WTC11 (cell line): ENCODE measurements around the gene PM20D2. TPM values are rescaled to one million over a fixed set of nuclear protein-coding genes. Genes with fewer than 3 reads are reported as not detected.

Experiments used
- ATAC-seq: fragments of 200-7000 bp; cut with Tn5 transposase; 2 replicates; pipeline ENCODE4 v1.10.0; 2021; ENCODE audit warnings: mild to moderate bottlenecking, moderate library complexity
- CTCF ChIA-PET: fragments of 300-600 bp; sonication (Branson Sonifier 250); formaldehyde crosslinking; loops from one replicate; lab custom pipeline; 2021; ENCODE audit warnings: antibody characterized with exemption; lab: Charles Lee
- POLR2A ChIA-PET: fragments of 350-600 bp; sonication (Branson Sonifier 250); formaldehyde crosslinking; loops from one replicate; lab custom pipeline; 2021; ENCODE audit warnings: antibody characterized with exemption; lab: Charles Lee
- DNase-seq: peaks from one replicate; pipeline ENCODE4 v3.0.0; 2021; ENCODE audit warnings: low spot score
- H3K27ac Mint-ChIP-seq: 2 replicates; pipeline ENCODE4 v1.8.0; 2021; ENCODE audit warnings: mixed read lengths
- H3K27me3 Mint-ChIP-seq: 2 replicates; pipeline ENCODE4 v1.8.0; 2021; ENCODE audit warnings: low read depth, mild to moderate bottlenecking, moderate library complexity, mixed read lengths
- H3K36me3 Mint-ChIP-seq: 2 replicates; pipeline ENCODE4 v1.8.0; 2021; ENCODE audit warnings: mixed read lengths
- H3K4me1 Mint-ChIP-seq: 2 replicates; pipeline ENCODE4 v1.8.0; 2022; ENCODE audit warnings: mixed read lengths
- H3K4me3 Mint-ChIP-seq: 2 replicates; pipeline ENCODE4 v1.8.0; 2021; ENCODE audit warnings: mild to moderate bottlenecking, moderate library complexity, mixed read lengths
- H3K9me3 Mint-ChIP-seq: 2 replicates; pipeline ENCODE4 v1.8.0; 2021; ENCODE audit warnings: mixed read lengths
- CREM ChIP-seq: sonication (generic); formaldehyde crosslinking; IDR thresholded peaks from 2 replicates; pipeline ENCODE4 v1.8.1; 2022; ENCODE audit warnings: mild to moderate bottlenecking, missing genetic modification reagents, moderate library complexity
- EMX1 ChIP-seq: fragments of 250-450 bp; sonication (Bioruptor Pico); IDR thresholded peaks from 2 replicates; pipeline ENCODE4 v1.8.0; 2021; ENCODE audit warnings: mild to moderate bottlenecking
- GTF2I ChIP-seq: fragments of 250-450 bp; sonication (Bioruptor Pico); conservative IDR thresholded peaks from 2 replicates; pipeline ENCODE4 v1.4.0; 2021; ENCODE audit warnings: mild to moderate bottlenecking
- KAT7 ChIP-seq: sonication (generic); formaldehyde crosslinking; IDR thresholded peaks from 2 replicates; pipeline ENCODE4 v1.8.1; 2023; ENCODE audit warnings: missing genetic modification reagents, mild to moderate bottlenecking, borderline replicate concordance
- MLX ChIP-seq: sonication (generic); formaldehyde crosslinking; IDR thresholded peaks from 2 replicates; pipeline ENCODE4 v1.8.1; 2023; ENCODE audit warnings: mild to moderate bottlenecking, missing genetic modification reagents, moderate library complexity
- NFATC4 ChIP-seq: fragments of 250-450 bp; sonication (Bioruptor Pico); IDR thresholded peaks from 2 replicates; pipeline ENCODE4 v1.9.0; 2021; ENCODE audit warnings: mild to moderate bottlenecking
- NR2C2 ChIP-seq: sonication (generic); formaldehyde crosslinking; IDR thresholded peaks from 2 replicates; pipeline ENCODE4 v1.8.0; 2022; ENCODE audit warnings: mild to moderate bottlenecking, missing genetic modification reagents
- NR3C1 ChIP-seq: sonication (generic); formaldehyde crosslinking; conservative IDR thresholded peaks from 2 replicates; pipeline ENCODE4 v1.8.1; 2023; ENCODE audit warnings: low read depth, mild to moderate bottlenecking, missing genetic modification reagents
- OVOL2 ChIP-seq: fragments of 250-450 bp; sonication (Bioruptor Pico); IDR thresholded peaks from 2 replicates; pipeline ENCODE4 v1.9.0; 2021; ENCODE audit warnings: mild to moderate bottlenecking, borderline replicate concordance
- PRRX2 ChIP-seq: fragments of 250-450 bp; sonication (Bioruptor Pico); IDR thresholded peaks from 2 replicates; pipeline ENCODE4 v1.8.0; 2021; ENCODE audit warnings: mild to moderate bottlenecking
- ZNF219 ChIP-seq: sonication (generic); formaldehyde crosslinking; IDR thresholded peaks from 2 replicates; pipeline ENCODE4 v1.8.0; 2023; ENCODE audit warnings: missing genetic modification reagents, mild to moderate bottlenecking, borderline replicate concordance
- ZNF396 ChIP-seq: fragments of 250-450 bp; sonication (Bioruptor Pico); IDR thresholded peaks from 2 replicates; pipeline ENCODE4 v1.8.0; 2021; ENCODE audit warnings: mild to moderate bottlenecking, moderate library complexity, borderline replicate concordance
- ZNF532 ChIP-seq: fragments of 250-450 bp; sonication (Bioruptor Pico); IDR thresholded peaks from 2 replicates; pipeline ENCODE4 v1.9.0; 2021; ENCODE audit warnings: mild to moderate bottlenecking, borderline replicate concordance
- ZNF671 ChIP-seq: fragments of 250-450 bp; sonication (Bioruptor Pico); IDR thresholded peaks from 2 replicates; pipeline ENCODE4 v1.8.0; 2021; ENCODE audit warnings: mild to moderate bottlenecking
- total RNA-seq: library from RNA; stranded (reverse); gene quantifications from 3 replicates; pipeline ENCODE4 v1.2.3, GENCODE V29; 2021
- TF ChIP-seq, protein P1 (sequence below): sonication (generic); formaldehyde crosslinking; IDR thresholded peaks from 2 replicates; pipeline ENCODE4 v1.8.1; 2023; ENCODE audit warnings: mild to moderate bottlenecking, missing genetic modification reagents, borderline replicate concordance
- TF ChIP-seq, protein P2 (sequence below): sonication (generic); formaldehyde crosslinking; IDR thresholded peaks from 2 replicates; pipeline ENCODE4 v1.8.0; 2022; ENCODE audit warnings: mild to moderate bottlenecking, missing genetic modification reagents
- TF ChIP-seq, protein P3 (sequence below): sonication (generic); formaldehyde crosslinking; IDR thresholded peaks from 2 replicates; pipeline ENCODE4 v1.8.0; 2022; ENCODE audit warnings: missing genetic modification reagents
- TF ChIP-seq, protein P4 (sequence below): sonication (generic); formaldehyde crosslinking; IDR thresholded peaks from 2 replicates; pipeline ENCODE4 v1.8.1; 2022; ENCODE audit warnings: low read depth, mild to moderate bottlenecking, moderate library complexity, missing genetic modification reagents, borderline replicate concordance
- TF ChIP-seq, protein P5 (sequence below): sonication (generic); formaldehyde crosslinking; IDR thresholded peaks from 2 replicates; pipeline ENCODE4 v1.8.1; 2023; ENCODE audit warnings: mild to moderate bottlenecking, missing genetic modification reagents

Gene PM20D2
- total RNA-seq, 1 experiment from 2014 or later, result 4.9 TPM

- TF ChIP-seq ZNF671 (no peak), OVOL2 (no peak), NR2C2 (no peak), MLX (CRISPR knock-in tag) (no peak)
- TF ChIP-seq, protein P1, sequence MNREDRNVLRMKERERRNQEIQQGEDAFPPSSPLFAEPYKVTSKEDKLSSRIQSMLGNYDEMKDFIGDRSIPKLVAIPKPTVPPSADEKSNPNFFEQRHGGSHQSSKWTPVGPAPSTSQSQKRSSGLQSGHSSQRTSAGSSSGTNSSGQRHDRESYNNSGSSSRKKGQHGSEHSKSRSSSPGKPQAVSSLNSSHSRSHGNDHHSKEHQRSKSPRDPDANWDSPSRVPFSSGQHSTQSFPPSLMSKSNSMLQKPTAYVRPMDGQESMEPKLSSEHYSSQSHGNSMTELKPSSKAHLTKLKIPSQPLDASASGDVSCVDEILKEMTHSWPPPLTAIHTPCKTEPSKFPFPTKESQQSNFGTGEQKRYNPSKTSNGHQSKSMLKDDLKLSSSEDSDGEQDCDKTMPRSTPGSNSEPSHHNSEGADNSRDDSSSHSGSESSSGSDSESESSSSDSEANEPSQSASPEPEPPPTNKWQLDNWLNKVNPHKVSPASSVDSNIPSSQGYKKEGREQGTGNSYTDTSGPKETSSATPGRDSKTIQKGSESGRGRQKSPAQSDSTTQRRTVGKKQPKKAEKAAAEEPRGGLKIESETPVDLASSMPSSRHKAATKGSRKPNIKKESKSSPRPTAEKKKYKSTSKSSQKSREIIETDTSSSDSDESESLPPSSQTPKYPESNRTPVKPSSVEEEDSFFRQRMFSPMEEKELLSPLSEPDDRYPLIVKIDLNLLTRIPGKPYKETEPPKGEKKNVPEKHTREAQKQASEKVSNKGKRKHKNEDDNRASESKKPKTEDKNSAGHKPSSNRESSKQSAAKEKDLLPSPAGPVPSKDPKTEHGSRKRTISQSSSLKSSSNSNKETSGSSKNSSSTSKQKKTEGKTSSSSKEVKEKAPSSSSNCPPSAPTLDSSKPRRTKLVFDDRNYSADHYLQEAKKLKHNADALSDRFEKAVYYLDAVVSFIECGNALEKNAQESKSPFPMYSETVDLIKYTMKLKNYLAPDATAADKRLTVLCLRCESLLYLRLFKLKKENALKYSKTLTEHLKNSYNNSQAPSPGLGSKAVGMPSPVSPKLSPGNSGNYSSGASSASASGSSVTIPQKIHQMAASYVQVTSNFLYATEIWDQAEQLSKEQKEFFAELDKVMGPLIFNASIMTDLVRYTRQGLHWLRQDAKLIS (CRISPR knock-in tag), result no peak
- TF ChIP-seq, protein P2, sequence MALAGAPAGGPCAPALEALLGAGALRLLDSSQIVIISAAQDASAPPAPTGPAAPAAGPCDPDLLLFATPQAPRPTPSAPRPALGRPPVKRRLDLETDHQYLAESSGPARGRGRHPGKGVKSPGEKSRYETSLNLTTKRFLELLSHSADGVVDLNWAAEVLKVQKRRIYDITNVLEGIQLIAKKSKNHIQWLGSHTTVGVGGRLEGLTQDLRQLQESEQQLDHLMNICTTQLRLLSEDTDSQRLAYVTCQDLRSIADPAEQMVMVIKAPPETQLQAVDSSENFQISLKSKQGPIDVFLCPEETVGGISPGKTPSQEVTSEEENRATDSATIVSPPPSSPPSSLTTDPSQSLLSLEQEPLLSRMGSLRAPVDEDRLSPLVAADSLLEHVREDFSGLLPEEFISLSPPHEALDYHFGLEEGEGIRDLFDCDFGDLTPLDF (CRISPR knock-in tag), result no peak
- TF ChIP-seq, protein P3, sequence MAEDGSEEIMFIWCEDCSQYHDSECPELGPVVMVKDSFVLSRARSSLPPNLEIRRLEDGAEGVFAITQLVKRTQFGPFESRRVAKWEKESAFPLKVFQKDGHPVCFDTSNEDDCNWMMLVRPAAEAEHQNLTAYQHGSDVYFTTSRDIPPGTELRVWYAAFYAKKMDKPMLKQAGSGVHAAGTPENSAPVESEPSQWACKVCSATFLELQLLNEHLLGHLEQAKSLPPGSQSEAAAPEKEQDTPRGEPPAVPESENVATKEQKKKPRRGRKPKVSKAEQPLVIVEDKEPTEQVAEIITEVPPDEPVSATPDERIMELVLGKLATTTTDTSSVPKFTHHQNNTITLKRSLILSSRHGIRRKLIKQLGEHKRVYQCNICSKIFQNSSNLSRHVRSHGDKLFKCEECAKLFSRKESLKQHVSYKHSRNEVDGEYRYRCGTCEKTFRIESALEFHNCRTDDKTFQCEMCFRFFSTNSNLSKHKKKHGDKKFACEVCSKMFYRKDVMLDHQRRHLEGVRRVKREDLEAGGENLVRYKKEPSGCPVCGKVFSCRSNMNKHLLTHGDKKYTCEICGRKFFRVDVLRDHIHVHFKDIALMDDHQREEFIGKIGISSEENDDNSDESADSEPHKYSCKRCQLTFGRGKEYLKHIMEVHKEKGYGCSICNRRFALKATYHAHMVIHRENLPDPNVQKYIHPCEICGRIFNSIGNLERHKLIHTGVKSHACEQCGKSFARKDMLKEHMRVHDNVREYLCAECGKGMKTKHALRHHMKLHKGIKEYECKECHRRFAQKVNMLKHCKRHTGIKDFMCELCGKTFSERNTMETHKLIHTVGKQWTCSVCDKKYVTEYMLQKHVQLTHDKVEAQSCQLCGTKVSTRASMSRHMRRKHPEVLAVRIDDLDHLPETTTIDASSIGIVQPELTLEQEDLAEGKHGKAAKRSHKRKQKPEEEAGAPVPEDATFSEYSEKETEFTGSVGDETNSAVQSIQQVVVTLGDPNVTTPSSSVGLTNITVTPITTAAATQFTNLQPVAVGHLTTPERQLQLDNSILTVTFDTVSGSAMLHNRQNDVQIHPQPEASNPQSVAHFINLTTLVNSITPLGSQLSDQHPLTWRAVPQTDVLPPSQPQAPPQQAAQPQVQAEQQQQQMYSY (CRISPR knock-in tag), result no peak
These were observed 54.9 kb downstream of the PM20D2 start (continued) for GRCh38 chr6:89200706-89201215.

GRCh38 chr6:89204096-89204495 is 58.2 kb downstream of the PM20D2 start:
- Mint-ChIP-seq H3K4me3 (no peak overlapping the region), H3K36me3 (no peaks in the 10 kb centered on the region), H3K27me3 (no peaks in the 10 kb centered on the region; the same call in 1 of the 2 replicates), H3K9me3 (no peaks in the 10 kb centered on the region), H3K27ac (no peak overlapping the region), H3K4me1 (peaks cover 7% of the 10 kb centered on the region)
- no peak for TF ChIP-seq ZNF219 (CRISPR knock-in tag)
- TF ChIP-seq NFATC4 (CRISPR knock-in tag), result no peak
- TF ChIP-seq ZNF396 (CRISPR knock-in tag), result no peak
- TF ChIP-seq PRRX2 (CRISPR knock-in tag), result no peak
- no peak for TF ChIP-seq NR3C1 (CRISPR knock-in tag)
- TF ChIP-seq ZNF532, result no peak
- no peak for TF ChIP-seq OVOL2
- TF ChIP-seq, protein P4, sequence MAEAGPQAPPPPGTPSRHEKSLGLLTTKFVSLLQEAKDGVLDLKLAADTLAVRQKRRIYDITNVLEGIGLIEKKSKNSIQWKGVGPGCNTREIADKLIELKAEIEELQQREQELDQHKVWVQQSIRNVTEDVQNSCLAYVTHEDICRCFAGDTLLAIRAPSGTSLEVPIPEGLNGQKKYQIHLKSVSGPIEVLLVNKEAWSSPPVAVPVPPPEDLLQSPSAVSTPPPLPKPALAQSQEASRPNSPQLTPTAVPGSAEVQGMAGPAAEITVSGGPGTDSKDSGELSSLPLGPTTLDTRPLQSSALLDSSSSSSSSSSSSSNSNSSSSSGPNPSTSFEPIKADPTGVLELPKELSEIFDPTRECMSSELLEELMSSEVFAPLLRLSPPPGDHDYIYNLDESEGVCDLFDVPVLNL (CRISPR knock-in tag), result no peak
- no peak for TF ChIP-seq GTF2I
- no peak for TF ChIP-seq KAT7
- TF ChIP-seq, protein P5, sequence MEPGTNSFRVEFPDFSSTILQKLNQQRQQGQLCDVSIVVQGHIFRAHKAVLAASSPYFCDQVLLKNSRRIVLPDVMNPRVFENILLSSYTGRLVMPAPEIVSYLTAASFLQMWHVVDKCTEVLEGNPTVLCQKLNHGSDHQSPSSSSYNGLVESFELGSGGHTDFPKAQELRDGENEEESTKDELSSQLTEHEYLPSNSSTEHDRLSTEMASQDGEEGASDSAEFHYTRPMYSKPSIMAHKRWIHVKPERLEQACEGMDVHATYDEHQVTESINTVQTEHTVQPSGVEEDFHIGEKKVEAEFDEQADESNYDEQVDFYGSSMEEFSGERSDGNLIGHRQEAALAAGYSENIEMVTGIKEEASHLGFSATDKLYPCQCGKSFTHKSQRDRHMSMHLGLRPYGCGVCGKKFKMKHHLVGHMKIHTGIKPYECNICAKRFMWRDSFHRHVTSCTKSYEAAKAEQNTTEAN (CRISPR knock-in tag), result no peak
- TF ChIP-seq CREM (CRISPR knock-in tag), result no peak
- TF ChIP-seq EMX1 (CRISPR knock-in tag), result no peak
- ATAC-seq (no peak), DNase-seq (no peak)
- CTCF ChIA-PET, result no interaction called here
- POLR2A ChIA-PET, result no interaction called here
